Urinary bladder (tissue), 4 donors: ENCODE measurements around the gene RPL38. TPM values are rescaled to one million over a fixed set of nuclear protein-coding genes. Genes with fewer than 3 reads are reported as not detected.

Experiments used
- DNase-seq: peaks from one replicate; pipeline ENCODE4 v3.0.0-alpha.2; 2015; ENCODE audit errors: extremely low spot score
- H3K27ac ChIP-seq: one replicate; pipeline ENCODE4 v1.5.1; 2013; ENCODE audit warnings: low read depth, mild to moderate bottlenecking, moderate library complexity
- H3K36me3 ChIP-seq: one replicate; pipeline ENCODE4 v1.6.1; 2013; ENCODE audit warnings: mild to moderate bottlenecking, moderate library complexity; ENCODE audit not compliant: insufficient read depth
- H3K4me1 ChIP-seq: one replicate; pipeline ENCODE4 v1.6.1; 2013; ENCODE audit warnings: mild to moderate bottlenecking, moderate library complexity; ENCODE audit not compliant: insufficient read depth
- H3K4me3 ChIP-seq: one replicate; pipeline ENCODE4 v1.5.1; 2013; ENCODE audit warnings: low read depth, low read length
- WGBS: extraction: QIAGEN DNeasy Blood & Tissue Kit; methylation state at CpG from one replicate; pipeline ENCODE4 v1.1.7; 2013; 5-methylcytosine and 5-hydroxymethylcytosine counted together
- polyA plus RNA-seq: library from polyadenylated mRNA; stranded (reverse); fragments of 200-250 nt; gene quantifications from one replicate; pipeline ENCODE4 v1.2.3, GENCODE V29; 2013
- total RNA-seq: library from RNA; depleted of rRNA; stranded (reverse); fragments of >200 nt; gene quantifications from one replicate; pipeline ENCODE4 v1.2.3, GENCODE V29; 2014
- donor health status: healthy with polysubstance abuse.
- donor health status: healthy.

RPL38 gene
- total and polyA plus RNA-seq, 2 donors, result 1,535 to 1,536 TPM

- H3K4me1 ChIP-seq, result no peaks in the 10 kb centered on the region
- no peak for DNase-seq
- WGBS, result 38% methylated on average over 12 of the region's 12 CpGs
- peak overlapping the region; percentile 33 for H3K27ac ChIP-seq
- H3K36me3 ChIP-seq, result no peaks in the 10 kb centered on the region
- no peak overlapping the region for H3K4me3 ChIP-seq
Observed at GRCh38 chr17:74192950-74193781, 10.3 kb upstream of the RPL38 start.

GRCh38 chr17:74194682-74195081 lies 8.8 kb upstream of the RPL38 start:
- WGBS, result 68% methylated on average over 9 of the region's 9 CpGs
- H3K36me3 ChIP-seq, result no peaks in the 10 kb centered on the region
- H3K4me1 ChIP-seq, result no peaks in the 10 kb centered on the region
- no peak overlapping the region for H3K27ac ChIP-seq
- no peak overlapping the region for H3K4me3 ChIP-seq
- DNase-seq, result no peak

- Histone ChIP-seq H3K4me1 (no peaks in the 10 kb centered on the region), H3K4me3 (no peak overlapping the region), H3K27ac (no peak overlapping the region), H3K36me3 (no peaks in the 10 kb centered on the region)
- WGBS, result 32% methylated on average over 30 of the region's 30 CpGs
- DNase-seq, result no peak
Observed at GRCh38 chr17:74196541-74197317, 6.7 kb upstream of the RPL38 start.

GRCh38 chr17:74197801-74198200 lies 5.7 kb upstream of the RPL38 start:
- Histone ChIP-seq H3K36me3 (no peaks in the 10 kb centered on the region), H3K27ac (no peak overlapping the region), H3K4me1 (no peaks in the 10 kb centered on the region), H3K4me3 (no peak overlapping the region)
- 94% methylated on average over 2 of the region's 2 CpGs for WGBS
- DNase-seq, result no peak

GRCh38 chr17:74198694-74199093 lies 4.8 kb upstream of the RPL38 start:
- 78% methylated on average over 6 of the region's 6 CpGs for WGBS
- Histone ChIP-seq H3K36me3 (no peaks in the 10 kb centered on the region), H3K4me1 (no peaks in the 10 kb centered on the region), H3K4me3 (no peak overlapping the region), H3K27ac (no peak overlapping the region)
- DNase-seq, result no peak

- no peaks in the 10 kb centered on the region for H3K4me1 ChIP-seq
- no peak overlapping the region for H3K4me3 ChIP-seq
- no peak for DNase-seq
- no peak overlapping the region for H3K27ac ChIP-seq
- WGBS, result 22% methylated on average over 35 of the region's 35 CpGs
- no peaks in the 10 kb centered on the region for H3K36me3 ChIP-seq
Observed at GRCh38 chr17:74199306-74200092, 4.0 kb upstream of the RPL38 start.

- Histone ChIP-seq H3K27ac (no peak overlapping the region), H3K4me3 (no peak overlapping the region), H3K36me3 (no peaks in the 10 kb centered on the region), H3K4me1 (peaks cover 3% of the 10 kb centered on the region)
- no peak for DNase-seq
- 58% methylated on average over 10 of the region's 10 CpGs for WGBS
Observed at GRCh38 chr17:74200112-74200511, 3.4 kb upstream of the RPL38 start.

GRCh38 chr17:74201250-74201649 lies 2.2 kb upstream of the RPL38 start:
- no peak for DNase-seq
- 29% methylated on average over 8 of the region's 8 CpGs for WGBS
- Histone ChIP-seq H3K36me3 (no peaks in the 10 kb centered on the region), H3K27ac (no peak overlapping the region), H3K4me1 (peaks cover 3% of the 10 kb centered on the region), H3K4me3 (no peak overlapping the region)

- peaks cover 2% of the 10 kb centered on the region for H3K36me3 ChIP-seq
- no peak overlapping the region for H3K27ac ChIP-seq
- DNase-seq, result no peak
- 84% methylated on average over 10 of the region's 10 CpGs for WGBS
- peaks cover 3% of the 10 kb centered on the region for H3K4me1 ChIP-seq
- H3K4me3 ChIP-seq, result no peak overlapping the region
Observed at GRCh38 chr17:74201948-74202347, 1.5 kb upstream of the RPL38 start.

GRCh38 chr17:74202938-74203337 lies 540 bp upstream of the RPL38 start:
- Histone ChIP-seq H3K27ac (no peak overlapping the region), H3K4me3 (no peak overlapping the region), H3K36me3 (peaks cover 5% of the 10 kb centered on the region), H3K4me1 (peaks cover 3% of the 10 kb centered on the region)
- WGBS, result 32% methylated on average over 15 of the region's 15 CpGs
- DNase-seq, result no peak

- Histone ChIP-seq H3K4me3 (peak overlapping the region; percentile 90), H3K36me3 (peaks cover 6% of the 10 kb centered on the region), H3K4me1 (peaks cover 3% of the 10 kb centered on the region), H3K27ac (no peak overlapping the region)
- no peak for DNase-seq
- WGBS, result 47% methylated on average over 14 of the region's 14 CpGs
Observed at GRCh38 chr17:74204474-74204873, 996 bp downstream of the RPL38 start.

GRCh38 chr17:74205274-74205673 lies 1.8 kb downstream of the RPL38 start:
- WGBS, result 86% methylated on average over 3 of the region's 3 CpGs
- no peak for DNase-seq
- H3K27ac ChIP-seq, result no peak overlapping the region
- H3K36me3 ChIP-seq, result peaks cover 6% of the 10 kb centered on the region
- peaks cover 3% of the 10 kb centered on the region for H3K4me1 ChIP-seq
- H3K4me3 ChIP-seq, result no peak overlapping the region

- Histone ChIP-seq H3K27ac (no peak overlapping the region), H3K4me3 (no peak overlapping the region), H3K4me1 (peaks cover 3% of the 10 kb centered on the region), H3K36me3 (peaks cover 6% of the 10 kb centered on the region)
- DNase-seq, result no peak
- 70% methylated on average over 5 of the region's 5 CpGs for WGBS
Observed at GRCh38 chr17:74206332-74206818, 2.9 kb downstream of the RPL38 start.
